GM18505 (cell line): ENCODE results near the gene TAC1.

ENCODE experiments used
- ATAC-seq: cut with Tn5 transposase; IDR thresholded peaks from one replicate; pipeline ENCODE4 v1.9.1; 2021; ENCODE audit not compliant: unreplicated experiment
- POLR2A ChIP-seq: IDR thresholded peaks from 4 replicates; pipeline ENCODE4 v1.6.1; 2011; ENCODE audit warnings: borderline replicate concordance; ENCODE audit not compliant: insufficient read depth, insufficient read length; ENCODE audit errors: extremely low read depth

Gene TAC1

GRCh38 chr7:97731736-97732564 is at the start of gene TAC1:
TAC1 (plus strand) TSS chr7:97732086; CDS start chr7:97732613, 527 bp downstream.
- no peak for ATAC-seq
- TF ChIP-seq POLR2A = no peak

- ATAC-seq = no peak
- no peak for TF ChIP-seq POLR2A
These were observed 45.9 kb upstream of the TAC1 start for GRCh38 chr7:97685952-97686351.

- no peak for ATAC-seq
These were observed 38.3 kb upstream of the TAC1 start for GRCh38 chr7:97693586-97693985.

GRCh38 chr7:97694355-97694754 is 37.5 kb upstream of the TAC1 start:
- no peak for TF ChIP-seq POLR2A
- no peak for ATAC-seq

More at GRCh38 chr7:97693586-97693985, 38.3 kb upstream of the TAC1 start:
- no peak for TF ChIP-seq POLR2A

GRCh38 chr7:97697396-97697795 is 34.5 kb upstream of the TAC1 start:
- no peak for ATAC-seq
- no peak for TF ChIP-seq POLR2A

GRCh38 chr7:97722386-97722785 is 9.5 kb upstream of the TAC1 start:
- no peak for TF ChIP-seq POLR2A
- ATAC-seq = no peak

- ATAC-seq = no peak
- no peak for TF ChIP-seq POLR2A
These were observed 834 bp downstream of the TAC1 start for GRCh38 chr7:97732565-97733275.

GRCh38 chr7:97733276-97734161 is 1.6 kb downstream of the TAC1 start:
- TF ChIP-seq POLR2A = no peak
- no peak for ATAC-seq

- ATAC-seq = no peak
These were observed 2.4 kb downstream of the TAC1 start for GRCh38 chr7:97734255-97734654.

GRCh38 chr7:97735075-97735474 is 3.2 kb downstream of the TAC1 start:
- no peak for TF ChIP-seq POLR2A
- no peak for ATAC-seq

More at GRCh38 chr7:97734255-97734654, 2.4 kb downstream of the TAC1 start:
- no peak for TF ChIP-seq POLR2A

- no peak for TF ChIP-seq POLR2A
- ATAC-seq = no peak
These were observed 16.6 kb downstream of the TAC1 start for GRCh38 chr7:97748482-97748881.

GRCh38 chr7:97751566-97751965 is 19.7 kb downstream of the TAC1 start:
- no peak for ATAC-seq
- TF ChIP-seq POLR2A = no peak

- no peak for TF ChIP-seq POLR2A
These were observed 20.3 kb downstream of the TAC1 start for GRCh38 chr7:97752215-97752614.

More at GRCh38 chr7:97752215-97752614, 20.3 kb downstream of the TAC1 start:
- ATAC-seq = no peak
